IPS-15b (cell line): Measurements from ENCODE around the gene KLHL3.
A peak's percentile ranks its signal among the peaks of the same experiment; 100 is the strongest.

Experiments
- H3K27me3 ChIP-seq: one replicate; pipeline ENCODE4 v1.6.1; 2013; ENCODE audit warnings: low read length; ENCODE audit not compliant: control insufficient read depth, insufficient read depth
- H3K36me3 ChIP-seq: one replicate; pipeline ENCODE4 v1.6.1; 2013; ENCODE audit warnings: low read length; ENCODE audit not compliant: control insufficient read depth, insufficient read depth
- H3K4me1 ChIP-seq: one replicate; pipeline ENCODE4 v1.6.1; 2013; ENCODE audit warnings: mild to moderate bottlenecking, low read length; ENCODE audit not compliant: control insufficient read depth, insufficient read depth
- H3K4me3 ChIP-seq: one replicate; pipeline ENCODE4 v1.5.1; 2013; ENCODE audit warnings: low read depth, low read length
- H3K9ac ChIP-seq: one replicate; pipeline ENCODE4 v1.6.1; 2013; ENCODE audit warnings: low read depth, mild to moderate bottlenecking, low read length
- H3K9me3 ChIP-seq: one replicate; pipeline ENCODE4 v1.6.1; 2013; ENCODE audit warnings: mild to moderate bottlenecking, low read length; ENCODE audit not compliant: control insufficient read depth, insufficient read depth

Gene KLHL3

DNA sequence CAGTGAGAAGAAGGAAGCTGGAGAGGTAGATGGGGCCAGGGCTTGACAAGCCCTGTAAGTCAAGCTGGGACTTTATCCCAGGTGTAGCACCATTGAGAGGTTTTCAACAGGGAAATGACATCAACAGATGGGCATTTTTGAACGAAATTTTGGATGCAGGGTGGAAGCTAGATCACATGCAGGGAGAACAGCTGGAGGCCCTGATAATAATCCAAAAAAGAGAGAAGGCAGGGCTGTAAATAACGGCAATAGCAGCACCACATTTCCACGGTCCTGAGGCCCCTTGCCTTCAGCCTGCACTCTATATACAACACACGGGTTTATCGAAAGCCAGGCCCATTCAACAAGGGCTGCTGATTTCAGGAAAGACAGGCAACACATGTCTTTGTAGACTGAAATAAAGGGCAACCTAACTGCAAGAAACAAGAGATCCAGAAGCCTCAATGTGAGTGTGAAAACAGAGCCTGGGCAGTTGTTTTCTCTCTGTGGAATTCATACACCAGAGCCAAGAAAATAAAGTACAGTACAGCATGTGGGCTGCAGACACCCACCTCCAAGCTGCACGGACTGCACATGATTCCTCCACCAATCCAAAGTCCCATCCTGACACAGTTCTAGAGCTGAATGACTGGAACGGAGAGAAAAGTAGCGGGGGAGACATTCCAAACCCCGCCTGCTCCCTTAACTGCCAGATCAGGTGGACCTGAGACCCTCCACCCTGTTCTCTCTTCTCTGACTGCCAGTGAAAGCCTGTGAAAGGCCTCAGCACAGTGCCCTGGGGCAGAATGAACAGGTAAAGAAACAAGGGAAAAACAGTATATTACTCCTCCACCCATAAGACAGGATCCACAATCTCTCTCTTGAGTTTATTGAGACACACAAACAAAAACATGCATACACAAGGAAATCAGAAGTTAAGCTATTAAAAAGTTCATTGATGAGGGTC is 36.3 kb downstream of the KLHL3 start:
- H3K27me3 ChIP-seq = no peaks in the 10 kb centered on the region
- no peaks in the 10 kb centered on the region for H3K36me3 ChIP-seq
- H3K4me1 ChIP-seq = no peaks in the 10 kb centered on the region
- H3K9me3 ChIP-seq = no peaks in the 10 kb centered on the region
- no peak overlapping the region for H3K4me3 ChIP-seq
- no peak overlapping the region for H3K9ac ChIP-seq

- Histone ChIP-seq H3K36me3 (no peaks in the 10 kb centered on the region), H3K4me3 (no peak overlapping the region), H3K9ac (no peak overlapping the region), H3K4me1 (no peaks in the 10 kb centered on the region), H3K27me3 (no peaks in the 10 kb centered on the region), H3K9me3 (no peaks in the 10 kb centered on the region)
Measured at GRCh38 chr5:137696481-137696880, 39.4 kb downstream of the KLHL3 start.

- Histone ChIP-seq H3K36me3 (no peaks in the 10 kb centered on the region), H3K4me3 (no peak overlapping the region), H3K4me1 (no peaks in the 10 kb centered on the region), H3K9me3 (no peaks in the 10 kb centered on the region), H3K27me3 (no peaks in the 10 kb centered on the region), H3K9ac (no peak overlapping the region)
Measured at GRCh38 chr5:137695651-137696428, 40.0 kb downstream of the KLHL3 start.

- Histone ChIP-seq H3K9ac (no peak overlapping the region), H3K27me3 (no peaks in the 10 kb centered on the region), H3K4me1 (no peaks in the 10 kb centered on the region), H3K9me3 (no peaks in the 10 kb centered on the region), H3K36me3 (no peaks in the 10 kb centered on the region), H3K4me3 (no peak overlapping the region)
Measured at GRCh38 chr5:137693951-137694721, 41.8 kb downstream of the KLHL3 start.

DNA sequence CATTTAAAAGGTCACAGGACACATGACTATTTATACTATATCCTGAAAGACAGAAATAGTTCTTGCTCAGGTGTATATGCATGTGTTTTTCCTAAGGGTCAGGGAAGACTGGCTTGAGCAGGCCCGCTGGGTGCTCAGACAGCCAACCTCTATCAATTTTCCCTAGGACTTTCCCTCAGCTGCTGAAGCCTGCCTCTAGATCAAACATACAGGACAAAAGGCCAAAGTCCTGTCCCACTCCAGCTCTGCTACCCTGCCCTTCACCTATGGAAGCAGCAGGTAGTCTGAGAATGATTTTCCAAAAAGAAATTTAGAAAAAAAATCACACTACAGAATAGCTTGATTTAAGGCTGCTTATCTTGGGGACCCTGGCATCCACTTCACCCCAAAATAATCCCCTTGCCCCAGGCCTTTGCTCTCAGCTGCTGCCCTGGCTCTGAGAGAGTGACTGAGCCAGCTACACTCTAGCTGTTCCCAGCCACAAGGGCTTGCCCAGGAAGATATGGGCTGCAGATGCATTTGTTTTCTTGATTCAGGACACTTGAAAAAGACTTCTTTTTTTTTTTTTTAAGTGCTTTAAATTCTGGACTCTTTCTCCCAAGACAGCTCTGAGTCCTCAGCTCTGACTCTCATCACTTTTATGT is 42.5 kb downstream of the KLHL3 start:
- no peaks in the 10 kb centered on the region for H3K4me1 ChIP-seq
- H3K9me3 ChIP-seq = no peaks in the 10 kb centered on the region
- no peaks in the 10 kb centered on the region for H3K27me3 ChIP-seq
- no peak overlapping the region for H3K9ac ChIP-seq
- no peak overlapping the region for H3K4me3 ChIP-seq
- no peaks in the 10 kb centered on the region for H3K36me3 ChIP-seq

- H3K36me3 ChIP-seq = no peaks in the 10 kb centered on the region
- H3K9me3 ChIP-seq = no peaks in the 10 kb centered on the region
- H3K4me1 ChIP-seq = no peaks in the 10 kb centered on the region
- H3K27me3 ChIP-seq = no peaks in the 10 kb centered on the region
- no peak overlapping the region for H3K4me3 ChIP-seq
- no peak overlapping the region for H3K9ac ChIP-seq
Measured at GRCh38 chr5:137689306-137689705, 46.6 kb downstream of the KLHL3 start.

- H3K4me1 ChIP-seq = no peaks in the 10 kb centered on the region
- no peaks in the 10 kb centered on the region for H3K27me3 ChIP-seq
- H3K4me3 ChIP-seq = no peak overlapping the region
- H3K9ac ChIP-seq = no peak overlapping the region
- H3K36me3 ChIP-seq = no peaks in the 10 kb centered on the region
- H3K9me3 ChIP-seq = no peaks in the 10 kb centered on the region
Measured at GRCh38 chr5:137688210-137688840, 47.6 kb downstream of the KLHL3 start.

- Histone ChIP-seq H3K36me3 (no peaks in the 10 kb centered on the region), H3K9me3 (no peaks in the 10 kb centered on the region), H3K4me1 (no peaks in the 10 kb centered on the region), H3K9ac (no peak overlapping the region), H3K4me3 (no peak overlapping the region), H3K27me3 (no peaks in the 10 kb centered on the region)
Measured at GRCh38 chr5:137684761-137685160, 51.1 kb downstream of the KLHL3 start.

DNA sequence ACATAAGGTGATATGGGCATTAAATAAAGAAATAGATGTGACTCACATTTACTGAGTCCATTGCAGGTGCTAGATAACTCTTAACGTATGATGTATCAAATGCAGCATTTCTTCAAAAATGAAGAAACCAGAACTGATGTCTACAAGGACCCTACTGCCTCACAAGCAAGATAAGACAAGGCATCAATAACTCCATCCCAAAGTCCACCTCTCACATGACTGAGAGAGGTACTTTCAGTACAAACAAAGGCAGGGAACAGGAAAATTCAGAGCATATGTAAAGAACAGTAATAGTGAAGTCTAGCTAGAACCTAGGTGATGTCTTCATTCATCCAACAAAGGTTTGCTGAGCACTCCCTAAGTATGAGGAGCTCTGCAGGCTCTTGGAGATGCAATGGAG is 54.7 kb downstream of the KLHL3 start:
- Histone ChIP-seq H3K9ac (no peak overlapping the region), H3K27me3 (no peaks in the 10 kb centered on the region), H3K4me1 (no peaks in the 10 kb centered on the region), H3K4me3 (no peak overlapping the region), H3K9me3 (no peaks in the 10 kb centered on the region), H3K36me3 (no peaks in the 10 kb centered on the region)

- no peak overlapping the region for H3K9ac ChIP-seq
- no peaks in the 10 kb centered on the region for H3K27me3 ChIP-seq
- H3K4me3 ChIP-seq = no peak overlapping the region
- no peaks in the 10 kb centered on the region for H3K36me3 ChIP-seq
- no peaks in the 10 kb centered on the region for H3K4me1 ChIP-seq
- no peaks in the 10 kb centered on the region for H3K9me3 ChIP-seq
Measured at GRCh38 chr5:137679910-137680309, 56.0 kb downstream of the KLHL3 start.

- no peak overlapping the region for H3K9ac ChIP-seq
- H3K4me3 ChIP-seq = peak overlapping the region; percentile 23
- no peaks in the 10 kb centered on the region for H3K36me3 ChIP-seq
- no peaks in the 10 kb centered on the region for H3K9me3 ChIP-seq
- no peaks in the 10 kb centered on the region for H3K4me1 ChIP-seq
- H3K27me3 ChIP-seq = no peaks in the 10 kb centered on the region
Measured at GRCh38 chr5:137679195-137679594, 56.7 kb downstream of the KLHL3 start.
